HTR-8/SVneo (cell line): ENCODE measurements around the gene ZNF74.
"Not testable (repeated sequence)": the region's sequence is repeated elsewhere in the genome, so short reads cannot be mapped to it uniquely, and the experiment has no call there.

ENCODE experiments used
- DNase-seq: peaks from one replicate; pipeline ENCODE4 v3.0.0; 2011; ENCODE audit warnings: low spot score, mixed read lengths; ENCODE audit not compliant: insufficient read length
- FAIRE-seq: peaks from 2 replicates; lab custom pipeline; 2011; peaks lifted over from hg19 to GRCh38; lab: Jason Lieb, UNC

ZNF74 gene

DNA sequence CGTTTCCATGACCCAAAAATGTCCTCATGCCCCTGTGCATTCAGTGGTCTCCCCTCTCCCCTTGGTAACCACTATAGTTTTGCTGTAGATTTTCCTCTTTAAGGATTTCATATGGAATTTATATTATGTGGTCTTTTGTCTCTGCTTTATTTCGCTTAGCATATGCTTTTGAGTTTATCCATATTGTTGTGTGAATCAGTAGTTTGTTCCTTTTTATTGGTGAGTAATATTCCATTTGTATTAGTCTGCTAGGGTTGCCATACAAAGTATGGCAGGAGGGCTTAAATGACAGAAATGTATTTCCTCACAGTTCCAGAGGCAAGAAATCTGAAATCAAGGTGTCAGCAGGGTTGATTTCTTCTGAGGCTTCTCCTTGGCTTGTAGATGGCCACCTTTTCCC, 3.5 kb downstream of the ZNF74 start:
- no peak for FAIRE-seq
- no peak for DNase-seq

DNA sequence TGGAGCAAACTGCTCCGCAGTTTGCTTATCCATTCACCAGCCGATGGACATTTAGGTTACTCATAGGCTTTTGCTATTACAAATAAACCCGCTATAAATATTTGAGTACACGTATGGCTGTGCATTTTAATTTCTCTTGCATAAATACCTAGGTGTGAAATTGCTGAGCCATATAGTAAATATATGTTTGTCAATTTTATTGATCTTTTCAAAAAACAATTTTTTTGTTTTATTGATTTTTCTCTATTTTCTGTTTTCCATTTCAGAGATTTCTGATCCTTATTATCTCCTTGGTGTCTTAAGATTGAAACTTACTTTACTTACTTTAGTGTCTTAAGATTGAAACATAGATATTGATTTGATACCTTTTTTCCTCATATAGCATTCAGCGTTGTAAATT, 4.5 kb downstream of the ZNF74 start:
- FAIRE-seq (no peak), DNase-seq (no peak)

GRCh38 chr22:20399866-20400605, 6.1 kb downstream of the ZNF74 start:
- DNase-seq (no peak), FAIRE-seq (no peak)

DNA sequence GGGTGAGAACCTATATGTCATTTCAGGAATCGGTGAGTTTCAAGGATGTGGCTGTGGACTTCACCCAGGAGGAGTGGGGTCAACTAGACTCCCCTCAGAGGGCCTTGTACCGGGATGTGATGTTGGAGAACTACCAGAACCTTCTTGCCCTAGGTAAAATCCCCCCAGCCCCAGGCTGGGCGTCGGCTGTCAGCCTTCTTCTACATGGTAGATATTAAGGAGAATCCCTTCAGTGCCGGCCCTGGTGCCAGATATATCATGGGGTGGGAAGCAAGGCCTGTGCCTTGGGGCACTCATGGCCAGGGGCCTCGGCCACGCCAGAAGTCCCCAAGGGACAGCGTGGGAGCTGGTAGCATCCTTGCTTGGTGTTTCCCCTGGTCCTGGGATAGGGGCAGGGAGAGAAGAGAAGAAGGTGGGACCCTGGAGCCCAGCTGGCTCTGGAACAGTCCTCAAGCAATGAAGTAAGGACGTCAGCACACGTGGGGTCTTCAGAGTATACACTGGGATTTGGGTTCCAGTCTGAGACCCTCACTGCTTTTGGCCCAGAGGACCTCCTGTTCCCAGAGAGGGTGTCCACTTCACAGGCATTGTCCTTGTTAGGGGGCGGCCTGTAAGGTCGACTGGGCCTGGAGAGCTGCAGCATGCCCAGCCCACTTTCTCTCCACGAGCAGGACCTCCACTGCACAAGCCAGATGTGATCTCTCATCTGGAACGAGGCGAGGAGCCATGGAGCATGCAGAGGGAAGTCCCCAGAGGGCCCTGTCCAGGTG, 6.8 kb downstream of the ZNF74 start:
- FAIRE-seq (no peak), DNase-seq (no peak)

GRCh38 chr22:20401376-20402014, 7.5 kb downstream of the ZNF74 start:
- DNase-seq (no peak), FAIRE-seq (no peak)

GRCh38 chr22:20402960-20403778, 9.2 kb downstream of the ZNF74 start:
- no peak for FAIRE-seq

DNA sequence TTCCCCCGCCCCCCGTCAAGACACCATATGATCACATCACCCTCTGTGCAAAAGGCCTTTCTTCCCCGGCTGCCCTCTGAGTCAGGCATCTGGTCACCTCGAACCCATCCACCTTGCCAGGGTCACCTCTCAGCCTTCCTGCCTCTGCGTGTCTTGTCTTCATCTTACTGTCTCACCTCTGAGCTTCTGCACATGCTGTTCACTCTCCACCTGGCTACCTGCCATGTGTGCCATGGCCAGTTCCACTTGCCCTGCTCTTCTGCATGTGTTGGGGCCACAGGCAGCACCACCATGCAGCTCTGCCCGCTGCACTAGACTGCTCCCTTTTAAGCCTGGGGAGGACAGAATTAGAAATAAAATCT, 9.8 kb downstream of the ZNF74 start:
- DNase-seq: no peak
- FAIRE-seq: no peak

More at GRCh38 chr22:20402960-20403778, 9.2 kb downstream of the ZNF74 start:
- DNase-seq: no peak

DNA sequence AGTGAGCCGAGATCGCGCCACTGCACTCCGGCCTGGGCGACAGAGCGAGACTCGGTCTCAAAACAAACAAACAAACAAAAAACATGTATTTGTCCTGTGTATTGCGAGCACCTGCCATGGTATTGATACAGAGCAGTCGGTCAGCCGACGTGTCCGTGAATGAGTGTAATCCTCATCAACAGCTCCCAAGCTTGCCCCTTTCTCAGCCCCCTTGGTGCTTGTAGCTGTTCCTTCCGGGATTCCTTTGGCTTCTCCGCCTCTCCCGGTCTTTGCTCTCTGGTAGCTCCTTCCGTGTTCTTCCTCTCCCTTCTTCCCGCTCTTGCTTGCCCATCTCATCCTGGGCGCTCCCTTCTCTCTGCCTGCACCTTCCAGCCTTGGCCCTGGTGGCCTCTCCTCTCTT, 10.9 kb downstream of the ZNF74 start:
- no peak for FAIRE-seq
- DNase-seq: no peak

DNA sequence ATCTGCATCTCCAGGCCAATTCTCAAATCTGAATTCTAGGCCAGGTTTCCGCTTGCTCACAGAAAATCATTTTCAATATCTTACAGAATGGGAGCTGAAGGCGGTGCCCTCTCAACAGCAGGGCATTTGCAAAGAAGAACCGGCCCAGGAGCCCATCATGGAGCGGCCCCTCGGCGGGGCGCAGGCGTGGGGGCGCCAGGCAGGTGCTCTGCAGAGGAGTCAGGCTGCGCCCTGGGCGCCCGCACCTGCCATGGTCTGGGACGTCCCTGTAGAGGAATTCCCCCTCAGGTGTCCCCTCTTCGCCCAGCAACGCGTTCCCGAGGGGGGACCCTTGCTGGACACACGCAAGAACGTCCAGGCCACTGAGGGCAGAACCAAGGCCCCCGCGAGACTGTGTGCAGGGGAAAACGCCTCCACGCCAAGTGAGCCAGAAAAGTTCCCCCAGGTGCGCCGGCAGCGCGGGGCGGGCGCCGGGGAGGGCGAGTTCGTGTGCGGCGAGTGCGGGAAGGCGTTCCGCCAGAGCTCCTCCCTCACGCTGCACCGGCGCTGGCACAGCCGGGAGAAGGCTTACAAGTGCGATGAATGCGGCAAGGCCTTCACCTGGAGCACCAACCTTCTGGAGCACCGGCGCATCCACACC, 11.5 kb downstream of the ZNF74 start:
- DNase-seq: no peak
- FAIRE-seq: no peak

GRCh38 chr22:20405931-20406685, 12.2 kb downstream of the ZNF74 start:
- DNase-seq (no peak), FAIRE-seq (no peak)

DNA sequence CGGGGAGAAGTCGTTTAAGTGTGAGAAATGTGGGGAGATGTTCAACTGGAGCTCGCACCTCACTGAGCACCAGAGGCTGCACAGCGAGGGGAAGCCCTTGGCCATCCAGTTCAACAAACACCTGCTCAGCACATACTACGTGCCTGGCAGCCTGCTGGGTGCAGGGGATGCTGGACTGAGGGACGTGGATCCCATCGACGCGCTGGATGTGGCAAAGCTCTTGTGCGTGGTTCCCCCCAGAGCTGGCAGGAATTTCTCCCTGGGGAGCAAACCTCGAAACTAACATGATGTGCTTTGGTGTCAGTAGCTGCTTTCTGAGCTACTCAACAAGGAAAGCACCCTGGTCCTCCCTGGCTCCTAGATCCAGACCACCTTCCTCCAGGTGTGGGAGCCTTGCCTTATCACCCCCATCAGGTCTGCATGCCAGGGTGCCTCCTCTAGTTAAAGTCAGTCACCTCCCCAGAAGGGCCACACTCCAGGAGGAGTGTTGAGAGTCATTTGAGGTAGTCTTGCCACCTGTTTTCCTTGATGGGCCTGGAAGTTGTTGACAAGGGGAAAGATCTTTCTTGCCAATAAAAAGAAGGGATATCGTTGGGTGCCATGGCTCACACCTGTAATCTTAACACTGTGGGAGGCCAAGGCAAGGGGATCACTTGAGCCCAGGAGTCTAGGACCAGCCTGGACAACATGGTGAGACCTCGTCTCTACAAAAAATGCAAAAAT, 12.9 kb downstream of the ZNF74 start:
- no peak for FAIRE-seq
- DNase-seq: no peak

GRCh38 chr22:20407829-20408228, 13.9 kb downstream of the ZNF74 start:
- FAIRE-seq (no peak), DNase-seq (no peak)

GRCh38 chr22:20408891-20409290, 14.9 kb downstream of the ZNF74 start:
- FAIRE-seq (no peak), DNase-seq (no peak)

DNA sequence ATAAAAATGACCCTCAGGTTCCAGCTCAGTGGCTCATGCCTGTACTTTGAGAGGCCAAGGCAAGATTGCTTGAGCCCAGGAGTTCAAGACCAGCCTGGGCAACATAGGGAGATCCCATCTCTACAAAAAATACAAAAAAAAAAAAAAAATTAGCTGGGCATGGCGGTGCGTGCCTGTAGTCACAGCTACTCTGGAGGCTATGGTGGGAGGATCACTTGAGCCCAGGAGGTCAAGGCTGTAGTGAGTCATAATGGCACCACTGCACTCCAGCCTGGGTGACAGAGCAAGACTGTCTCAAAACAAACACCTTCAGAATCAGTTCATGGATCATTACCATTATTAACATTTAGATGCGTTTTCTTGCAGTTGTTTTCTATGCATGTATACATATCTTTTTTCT, 15.4 kb downstream of the ZNF74 start:
- DNase-seq, FAIRE-seq: not testable (repeated sequence)

GRCh38 chr22:20412474-20413216, 18.7 kb downstream of the ZNF74 start:
- FAIRE-seq: no peak
- no peak for DNase-seq

GRCh38 chr22:20413217-20414058, 19.5 kb downstream of the ZNF74 start:
- DNase-seq (no peak), FAIRE-seq (no peak)

DNA sequence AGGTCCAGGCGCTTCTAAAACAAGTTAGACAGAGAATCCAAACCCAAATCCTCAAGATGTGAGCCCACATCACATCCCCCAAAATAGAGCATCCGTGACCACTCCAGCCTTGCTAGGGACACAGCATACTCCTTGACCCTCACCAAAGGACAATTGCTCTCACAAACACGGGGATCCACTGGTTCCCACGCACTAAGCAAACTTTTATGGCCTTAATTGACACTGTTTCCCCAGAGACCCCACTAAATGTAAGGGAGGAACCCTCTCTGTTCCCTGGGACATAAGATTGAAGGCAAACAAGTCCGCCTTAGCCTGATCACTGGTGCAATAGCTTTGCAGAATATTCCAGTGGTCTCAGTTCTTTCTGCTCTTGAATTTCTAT, 20.1 kb downstream of the ZNF74 start:
- FAIRE-seq: no peak
- DNase-seq: no peak
